ENCODE results near the gene OSBPL1A. TPM values are rescaled to one million over a fixed set of nuclear protein-coding genes. Genes with fewer than 3 reads are reported as not detected.

The OSBPL1A gene
- total RNA-seq, 1 donor from 2014 or later = 42.9 TPM

DNA sequence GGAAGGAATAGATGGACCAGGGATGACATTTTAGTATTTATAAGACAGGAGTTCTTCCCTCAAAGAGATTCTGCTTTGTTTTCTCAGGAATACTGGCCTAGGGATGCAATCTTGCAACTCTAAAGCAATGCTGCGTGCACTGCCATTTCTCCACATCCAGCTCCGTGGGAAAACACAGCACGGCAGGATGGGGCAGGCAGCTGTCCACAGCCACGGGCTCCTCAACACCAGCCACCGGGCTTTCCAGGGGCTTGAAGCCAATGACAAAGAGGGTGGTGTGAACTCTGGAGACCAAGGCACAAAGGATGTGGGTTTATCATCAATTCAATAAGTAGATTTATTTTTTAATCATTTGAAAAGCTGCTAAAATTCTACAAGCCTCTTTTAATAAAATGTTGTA, 209.5 kb downstream of the OSBPL1A start:
- H3K9me3 ChIP-seq = no peaks in the 10 kb centered on the region
- H3K27ac ChIP-seq = no peak overlapping the region
- intact Hi-C loops (cut with DNase I) = no loop called here
- TF ChIP-seq, protein P1, sequence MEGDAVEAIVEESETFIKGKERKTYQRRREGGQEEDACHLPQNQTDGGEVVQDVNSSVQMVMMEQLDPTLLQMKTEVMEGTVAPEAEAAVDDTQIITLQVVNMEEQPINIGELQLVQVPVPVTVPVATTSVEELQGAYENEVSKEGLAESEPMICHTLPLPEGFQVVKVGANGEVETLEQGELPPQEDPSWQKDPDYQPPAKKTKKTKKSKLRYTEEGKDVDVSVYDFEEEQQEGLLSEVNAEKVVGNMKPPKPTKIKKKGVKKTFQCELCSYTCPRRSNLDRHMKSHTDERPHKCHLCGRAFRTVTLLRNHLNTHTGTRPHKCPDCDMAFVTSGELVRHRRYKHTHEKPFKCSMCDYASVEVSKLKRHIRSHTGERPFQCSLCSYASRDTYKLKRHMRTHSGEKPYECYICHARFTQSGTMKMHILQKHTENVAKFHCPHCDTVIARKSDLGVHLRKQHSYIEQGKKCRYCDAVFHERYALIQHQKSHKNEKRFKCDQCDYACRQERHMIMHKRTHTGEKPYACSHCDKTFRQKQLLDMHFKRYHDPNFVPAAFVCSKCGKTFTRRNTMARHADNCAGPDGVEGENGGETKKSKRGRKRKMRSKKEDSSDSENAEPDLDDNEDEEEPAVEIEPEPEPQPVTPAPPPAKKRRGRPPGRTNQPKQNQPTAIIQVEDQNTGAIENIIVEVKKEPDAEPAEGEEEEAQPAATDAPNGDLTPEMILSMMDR (IDR thresholded peaks at IDR 0.05) = no peak
- peaks cover 0 to 4% of the 10 kb centered on the region in 2 donors for H3K36me3 ChIP-seq
- no peak for DNase-seq (ENCODE audit: low spot score in 2 of 2)
- H3K4me3 ChIP-seq = no peak overlapping the region
- H3K4me1 ChIP-seq = no peaks in the 10 kb centered on the region
- no peaks in the 10 kb centered on the region for H3K27me3 ChIP-seq

DNA sequence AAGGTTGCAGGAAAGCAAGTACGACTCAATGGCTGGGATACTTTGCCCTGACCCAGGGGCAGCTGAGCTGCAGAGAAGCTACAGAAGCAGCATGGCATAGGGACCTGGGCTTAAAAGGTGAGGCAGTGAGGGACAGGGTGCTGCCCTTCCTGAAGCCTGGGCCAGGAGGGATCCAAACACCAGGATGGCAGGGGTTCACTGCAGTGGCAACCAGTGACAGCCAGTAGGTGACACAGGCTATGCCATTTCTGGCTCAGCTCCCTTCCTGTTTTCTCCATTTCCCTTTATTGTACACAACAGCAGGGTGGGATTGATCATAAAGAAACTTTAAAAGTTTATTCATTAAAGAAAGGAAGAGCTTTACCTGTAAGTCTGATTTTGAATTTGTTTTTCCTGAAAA, 209.9 kb downstream of the OSBPL1A start:
- DNase-seq (ENCODE audit: low spot score in 2 of 2) = no peak
- TF ChIP-seq, protein P1 (IDR thresholded peaks at IDR 0.05) = no peak
- Histone ChIP-seq H3K4me3 (no peak overlapping the region), H3K36me3 (peaks cover 0 to 4% of the 10 kb centered on the region in 2 donors), H3K27me3 (no peaks in the 10 kb centered on the region), H3K4me1 (no peaks in the 10 kb centered on the region), H3K9me3 (no peaks in the 10 kb centered on the region), H3K27ac (no peak overlapping the region)
- intact Hi-C loops (cut with DNase I) = no loop called here

DNA sequence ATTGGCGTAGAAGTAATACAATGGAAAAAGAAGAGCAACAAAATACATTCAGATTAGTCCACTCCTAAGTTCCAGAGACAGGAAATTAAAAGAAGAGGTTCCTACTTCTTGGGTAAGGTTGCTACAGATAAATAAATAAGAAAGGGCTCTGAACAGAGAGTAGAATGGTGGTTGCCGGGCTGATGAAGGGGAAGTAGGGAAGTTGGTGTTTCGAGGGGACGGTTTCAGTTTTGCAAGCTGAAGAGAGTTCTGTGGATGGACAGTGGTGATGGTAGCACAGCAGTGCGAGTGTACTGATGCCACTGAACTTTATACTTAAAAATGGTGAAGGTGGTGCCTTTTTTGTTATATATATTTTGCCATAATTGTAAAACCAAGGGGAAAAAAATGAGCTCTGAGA, 210.6 kb downstream of the OSBPL1A start:
- intact Hi-C loops (cut with DNase I) = no loop called here
- no peak for DNase-seq (ENCODE audit: low spot score in 2 of 2)
- no peaks in the 10 kb centered on the region for H3K4me1 ChIP-seq
- no peaks in the 10 kb centered on the region for H3K27me3 ChIP-seq
- no peak overlapping the region for H3K27ac ChIP-seq
- TF ChIP-seq, protein P1 (IDR thresholded peaks at IDR 0.05) = no peak
- H3K9me3 ChIP-seq = no peaks in the 10 kb centered on the region
- H3K36me3 ChIP-seq = peaks cover 0 to 4% of the 10 kb centered on the region in 2 donors
- H3K4me3 ChIP-seq = no peak overlapping the region

DNA sequence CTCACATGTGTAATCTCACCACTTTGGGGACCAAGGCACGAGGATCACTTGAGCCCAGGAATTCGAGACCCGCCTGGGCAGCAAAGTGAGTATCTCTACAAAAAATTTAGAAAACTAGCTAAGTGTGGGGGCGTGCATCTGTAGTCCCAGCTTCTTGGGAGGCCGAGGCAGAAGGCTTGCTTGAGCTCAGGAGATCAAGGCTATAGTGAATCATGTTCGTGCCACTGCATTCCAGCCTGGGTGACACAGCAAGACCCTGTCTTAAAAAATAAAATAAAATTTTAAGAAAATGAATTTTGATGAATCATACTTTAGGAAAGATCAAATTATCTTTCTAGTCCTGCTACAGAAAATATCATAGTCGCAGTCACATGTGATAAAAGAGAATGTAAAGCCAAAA, 211.8 kb downstream of the OSBPL1A start:
- peaks cover 3 to 4% of the 10 kb centered on the region in 2 donors for H3K36me3 ChIP-seq
- DNase-seq (ENCODE audit: low spot score in 2 of 2) = no peak
- no peaks in the 10 kb centered on the region for H3K4me1 ChIP-seq
- H3K4me3 ChIP-seq = no peak overlapping the region
- TF ChIP-seq, protein P1 (IDR thresholded peaks at IDR 0.05) = no peak
- no peaks in the 10 kb centered on the region for H3K9me3 ChIP-seq
- intact Hi-C loops (cut with DNase I) = no loop called here
- no peak overlapping the region for H3K27ac ChIP-seq
- no peaks in the 10 kb centered on the region for H3K27me3 ChIP-seq

GRCh38 chr18:24181806-24182205, 215.8 kb downstream of the OSBPL1A start:
- no peak overlapping the region for H3K27ac ChIP-seq
- TF ChIP-seq, protein P1 (IDR thresholded peaks at IDR 0.05) = no peak
- intact Hi-C loops (cut with DNase I) = no loop called here
- peaks cover 4% of the 10 kb centered on the region in 2 donors for H3K36me3 ChIP-seq
- no peak overlapping the region for H3K4me3 ChIP-seq
- H3K9me3 ChIP-seq = no peaks in the 10 kb centered on the region
- H3K4me1 ChIP-seq = no peaks in the 10 kb centered on the region
- no peak for DNase-seq (ENCODE audit: low spot score in 2 of 2)
- no peaks in the 10 kb centered on the region for H3K27me3 ChIP-seq

DNA sequence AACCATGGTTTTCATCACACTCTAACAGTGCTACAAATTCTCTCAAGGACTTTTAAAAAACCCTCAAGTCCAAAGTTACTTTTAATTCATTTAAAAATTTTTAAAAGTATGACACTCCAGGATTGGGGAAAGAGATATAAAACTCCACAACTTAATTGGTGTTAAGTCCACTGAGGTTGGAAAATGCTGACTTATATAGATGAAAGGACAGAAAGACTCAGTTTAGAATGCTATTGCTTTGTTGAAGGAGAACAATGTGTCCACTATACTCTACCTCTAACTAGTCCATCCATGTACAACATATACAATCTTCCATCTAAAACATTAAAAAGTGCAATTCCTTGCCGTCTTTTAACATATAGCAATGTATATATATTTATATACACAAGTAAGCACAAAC, 217.6 kb downstream of the OSBPL1A start:
- no peaks in the 10 kb centered on the region for H3K9me3 ChIP-seq
- H3K27ac ChIP-seq = no peak overlapping the region
- peaks cover 0 to 4% of the 10 kb centered on the region in 2 donors for H3K36me3 ChIP-seq
- no peak for DNase-seq (ENCODE audit: low spot score in 2 of 2)
- no peaks in the 10 kb centered on the region for H3K27me3 ChIP-seq
- no peak overlapping the region for H3K4me3 ChIP-seq
- intact Hi-C loops (cut with DNase I) = no loop called here
- TF ChIP-seq, protein P1 (IDR thresholded peaks at IDR 0.05) = no peak
- no peaks in the 10 kb centered on the region for H3K4me1 ChIP-seq
